HepG2 (cell line): ENCODE measurements around the gene FAM89B.

Experiments used
- CHD4 ChIP-seq: fragments of 200-600 bp; sonication (generic); IDR thresholded peaks from 2 replicates; pipeline ENCODE4 v1.7.0; 2017; ENCODE audit warnings: mild to moderate bottlenecking, low read length, borderline replicate concordance
- FLYWCH1 ChIP-seq: sonication (generic); formaldehyde crosslinking; IDR thresholded peaks from 2 replicates; pipeline ENCODE4 v1.8.1; 2023; ENCODE audit warnings: mild to moderate bottlenecking, missing genetic modification reagents
- PCBP1 ChIP-seq: fragments of 200-400 bp; formaldehyde crosslinking; IDR thresholded peaks from 2 replicates; pipeline ENCODE4 v1.6.1; 2017; ENCODE audit warnings: mild to moderate bottlenecking, low read depth, low read length, borderline replicate concordance
- TBP ChIP-seq: sonication (generic); formaldehyde crosslinking; IDR thresholded peaks from 2 replicates; pipeline ENCODE4 v1.5.0; 2020; ENCODE audit warnings: missing genetic modification reagents
- ZKSCAN1 ChIP-seq: fragments of 150-350 bp; IDR thresholded peaks from 2 replicates; pipeline ENCODE4 v1.6.1; 2014; ENCODE audit warnings: low read length
- ZNF251 ChIP-seq: sonication (generic); formaldehyde crosslinking; IDR thresholded peaks from 2 replicates; pipeline ENCODE4 v1.9.0; 2021; ENCODE audit warnings: mild to moderate bottlenecking, missing genetic modification reagents
- TF ChIP-seq, protein P1 (sequence below): IDR thresholded peaks from 2 replicates; pipeline ENCODE4 v1.6.1; 2016; ENCODE audit warnings: low read depth, borderline replicate concordance
- TF ChIP-seq, protein P2 (sequence below): IDR thresholded peaks from 2 replicates; pipeline ENCODE4 v1.6.1; 2012; ENCODE audit warnings: inconsistent platforms
- TF ChIP-seq, protein P3 (sequence below): sonication (generic); formaldehyde crosslinking; IDR thresholded peaks from 2 replicates; pipeline ENCODE4 v1.5.0; 2020; ENCODE audit warnings: mild to moderate bottlenecking, missing genetic modification reagents, moderate library complexity
- TF ChIP-seq, protein P4 (sequence below): sonication (generic); formaldehyde crosslinking; IDR thresholded peaks from 2 replicates; pipeline ENCODE4 v1.4.0; 2020; ENCODE audit warnings: mild to moderate bottlenecking, missing genetic modification reagents
- TF ChIP-seq, protein P5 (sequence below): sonication (generic); formaldehyde crosslinking; IDR thresholded peaks from 2 replicates; pipeline ENCODE4 v1.4.0; 2020; ENCODE audit warnings: missing genetic modification reagents
- TF ChIP-seq, protein P6 (sequence below): sonication (generic); formaldehyde crosslinking; IDR thresholded peaks from 2 replicates; pipeline ENCODE4 v1.5.0; 2020; ENCODE audit warnings: mild to moderate bottlenecking, low read depth, missing genetic modification reagents, borderline replicate concordance

DNA sequence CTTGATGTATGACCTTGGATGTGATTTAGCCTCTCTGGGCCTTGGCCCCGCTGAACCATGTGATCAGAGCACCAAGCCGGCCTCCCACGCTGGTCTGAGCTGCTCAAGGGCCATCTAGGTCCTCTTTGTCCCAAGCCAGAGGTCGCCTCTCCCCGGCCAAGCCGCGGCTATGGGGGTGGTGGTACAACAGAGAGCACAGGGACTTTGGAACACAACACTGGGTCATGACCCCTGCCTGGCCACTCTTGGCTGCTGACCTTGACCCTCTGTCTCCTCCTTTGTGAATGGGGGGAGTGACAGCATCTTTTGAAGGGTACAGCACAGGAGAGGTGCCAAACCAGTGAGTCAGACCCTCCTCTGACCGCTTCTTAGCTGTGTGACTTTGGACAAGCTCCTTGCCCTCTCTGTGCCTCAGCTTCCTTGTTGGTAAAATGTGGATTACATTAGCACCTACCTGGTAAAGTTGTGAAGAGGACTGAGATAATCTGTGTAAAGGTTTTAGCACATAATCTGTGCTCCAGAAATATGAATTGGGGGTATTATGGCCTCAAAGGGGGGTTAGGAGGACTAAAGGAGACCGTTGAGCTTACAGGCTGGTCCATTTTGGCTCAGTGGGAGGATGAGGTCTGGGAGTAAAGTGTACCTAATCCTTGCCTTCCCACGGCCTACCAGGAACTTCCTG lies 42.7 kb upstream of the FAM89B start:
- TF ChIP-seq TBP (CRISPR knock-in tag) (no peak), FLYWCH1 (CRISPR knock-in tag) (no peak), CHD4 (no peak), ZKSCAN1 (no peak), ZNF251 (CRISPR knock-in tag) (no peak), PCBP1 (no peak)
- TF ChIP-seq, protein P1, sequence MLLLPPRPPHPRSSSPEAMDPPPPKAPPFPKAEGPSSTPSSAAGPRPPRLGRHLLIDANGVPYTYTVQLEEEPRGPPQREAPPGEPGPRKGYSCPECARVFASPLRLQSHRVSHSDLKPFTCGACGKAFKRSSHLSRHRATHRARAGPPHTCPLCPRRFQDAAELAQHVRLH (CRISPR knock-in tag), result no peak
- TF ChIP-seq, protein P2, sequence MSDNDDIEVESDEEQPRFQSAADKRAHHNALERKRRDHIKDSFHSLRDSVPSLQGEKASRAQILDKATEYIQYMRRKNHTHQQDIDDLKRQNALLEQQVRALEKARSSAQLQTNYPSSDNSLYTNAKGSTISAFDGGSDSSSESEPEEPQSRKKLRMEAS, result peak; percentile 44
- TF ChIP-seq, protein P3, sequence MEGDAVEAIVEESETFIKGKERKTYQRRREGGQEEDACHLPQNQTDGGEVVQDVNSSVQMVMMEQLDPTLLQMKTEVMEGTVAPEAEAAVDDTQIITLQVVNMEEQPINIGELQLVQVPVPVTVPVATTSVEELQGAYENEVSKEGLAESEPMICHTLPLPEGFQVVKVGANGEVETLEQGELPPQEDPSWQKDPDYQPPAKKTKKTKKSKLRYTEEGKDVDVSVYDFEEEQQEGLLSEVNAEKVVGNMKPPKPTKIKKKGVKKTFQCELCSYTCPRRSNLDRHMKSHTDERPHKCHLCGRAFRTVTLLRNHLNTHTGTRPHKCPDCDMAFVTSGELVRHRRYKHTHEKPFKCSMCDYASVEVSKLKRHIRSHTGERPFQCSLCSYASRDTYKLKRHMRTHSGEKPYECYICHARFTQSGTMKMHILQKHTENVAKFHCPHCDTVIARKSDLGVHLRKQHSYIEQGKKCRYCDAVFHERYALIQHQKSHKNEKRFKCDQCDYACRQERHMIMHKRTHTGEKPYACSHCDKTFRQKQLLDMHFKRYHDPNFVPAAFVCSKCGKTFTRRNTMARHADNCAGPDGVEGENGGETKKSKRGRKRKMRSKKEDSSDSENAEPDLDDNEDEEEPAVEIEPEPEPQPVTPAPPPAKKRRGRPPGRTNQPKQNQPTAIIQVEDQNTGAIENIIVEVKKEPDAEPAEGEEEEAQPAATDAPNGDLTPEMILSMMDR, result no peak
- TF ChIP-seq, protein P4, sequence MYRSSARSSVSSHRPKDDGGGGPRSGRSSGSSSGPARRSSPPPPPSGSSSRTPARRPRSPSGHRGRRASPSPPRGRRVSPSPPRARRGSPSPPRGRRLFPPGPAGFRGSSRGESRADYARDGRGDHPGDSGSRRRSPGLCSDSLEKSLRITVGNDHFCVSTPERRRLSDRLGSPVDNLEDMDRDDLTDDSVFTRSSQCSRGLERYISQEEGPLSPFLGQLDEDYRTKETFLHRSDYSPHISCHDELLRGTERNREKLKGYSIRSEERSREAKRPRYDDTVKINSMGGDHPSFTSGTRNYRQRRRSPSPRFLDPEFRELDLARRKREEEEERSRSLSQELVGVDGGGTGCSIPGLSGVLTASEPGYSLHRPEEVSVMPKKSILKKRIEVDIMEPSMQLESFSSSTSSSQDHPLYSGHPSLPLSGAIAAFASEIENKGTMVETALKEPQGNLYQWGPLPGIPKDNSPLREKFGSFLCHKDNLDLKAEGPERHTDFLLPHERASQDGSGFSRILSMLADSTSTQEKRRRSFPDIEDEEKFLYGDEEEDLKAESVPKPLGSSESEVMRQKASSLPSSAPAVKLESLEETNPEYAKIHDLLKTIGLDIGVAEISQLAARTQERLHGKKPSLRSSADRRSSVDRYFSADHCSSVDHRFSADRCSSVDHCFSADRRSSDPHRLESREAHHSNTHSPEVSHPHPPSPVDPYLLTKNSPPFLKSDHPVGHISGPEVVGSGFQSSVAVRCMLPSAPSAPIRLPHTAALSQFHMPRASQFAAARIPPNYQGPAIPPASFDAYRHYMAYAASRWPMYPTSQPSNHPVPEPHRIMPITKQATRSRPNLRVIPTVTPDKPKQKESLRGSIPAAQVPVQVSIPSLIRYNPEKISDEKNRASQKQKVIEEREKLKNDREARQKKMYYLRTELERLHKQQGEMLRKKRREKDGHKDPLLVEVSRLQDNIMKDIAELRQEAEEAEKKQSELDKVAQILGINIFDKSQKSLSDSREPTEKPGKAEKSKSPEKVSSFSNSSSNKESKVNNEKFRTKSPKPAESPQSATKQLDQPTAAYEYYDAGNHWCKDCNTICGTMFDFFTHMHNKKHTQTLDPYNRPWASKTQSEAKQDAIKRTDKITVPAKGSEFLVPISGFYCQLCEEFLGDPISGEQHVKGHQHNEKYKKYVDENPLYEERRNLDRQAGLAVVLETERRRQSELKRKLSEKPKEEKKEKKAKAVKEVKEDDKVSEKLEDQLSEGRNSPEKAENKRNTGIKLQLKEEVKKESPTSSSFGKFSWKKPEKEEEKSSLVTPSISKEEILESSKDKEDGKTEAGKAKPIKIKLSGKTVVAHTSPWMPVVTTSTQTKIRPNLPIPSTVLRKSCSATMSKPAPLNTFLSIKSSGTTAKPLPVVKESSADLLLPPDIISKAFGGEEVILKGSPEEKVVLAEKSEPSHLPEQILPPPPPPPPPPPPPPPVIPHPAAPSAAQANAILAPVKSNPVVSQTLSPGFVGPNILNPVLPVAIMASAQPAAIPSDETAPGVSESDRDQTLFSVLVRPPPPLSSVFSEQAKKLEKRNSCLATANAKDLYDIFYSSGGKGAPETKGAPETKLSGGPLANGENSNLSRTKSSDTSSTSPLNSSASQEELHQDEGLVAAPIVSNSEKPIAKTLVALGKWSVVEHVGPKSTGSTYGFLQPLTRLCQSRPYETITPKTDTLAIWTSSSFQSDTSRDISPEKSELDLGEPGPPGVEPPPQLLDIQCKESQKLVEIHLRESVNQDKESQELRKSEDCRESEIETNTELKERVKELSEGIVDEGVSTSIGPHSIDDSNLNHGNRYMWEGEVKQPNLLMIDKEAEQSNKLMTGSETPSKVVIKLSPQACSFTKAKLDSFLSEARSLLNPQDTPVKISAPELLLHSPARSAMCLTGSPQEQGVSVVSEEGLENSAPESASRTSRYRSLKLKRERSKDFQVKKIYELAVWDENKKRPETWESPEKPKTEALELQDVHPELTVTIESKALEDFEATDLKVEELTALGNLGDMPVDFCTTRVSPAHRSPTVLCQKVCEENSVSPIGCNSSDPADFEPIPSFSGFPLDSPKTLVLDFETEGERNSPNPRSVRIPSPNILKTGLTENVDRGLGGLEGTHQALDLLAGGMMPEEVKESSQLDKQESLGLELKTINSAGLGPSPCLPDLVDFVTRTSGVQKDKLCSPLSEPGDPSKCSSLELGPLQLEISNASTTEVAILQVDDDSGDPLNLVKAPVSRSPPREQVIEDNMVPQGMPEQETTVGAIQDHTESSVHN (CRISPR knock-in tag), result no peak
- TF ChIP-seq, protein P5, sequence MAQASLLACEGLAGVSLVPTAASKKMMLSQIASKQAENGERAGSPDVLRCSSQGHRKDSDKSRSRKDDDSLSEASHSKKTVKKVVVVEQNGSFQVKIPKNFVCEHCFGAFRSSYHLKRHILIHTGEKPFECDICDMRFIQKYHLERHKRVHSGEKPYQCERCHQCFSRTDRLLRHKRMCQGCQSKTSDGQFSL (CRISPR knock-in tag), result peak; percentile 76; the same call in 1 of the 2 replicates
- TF ChIP-seq, protein P6, sequence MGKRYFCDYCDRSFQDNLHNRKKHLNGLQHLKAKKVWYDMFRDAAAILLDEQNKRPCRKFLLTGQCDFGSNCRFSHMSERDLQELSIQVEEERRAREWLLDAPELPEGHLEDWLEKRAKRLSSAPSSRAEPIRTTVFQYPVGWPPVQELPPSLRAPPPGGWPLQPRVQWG (CRISPR knock-in tag), result no peak
